Pons (tissue), 1 donor: ENCODE results near the gene CNTN5.

Experiments used
- DNase-seq: peaks from one replicate; pipeline ENCODE4 v3.0.0-alpha.2; 2016; ENCODE audit warnings: low spot score

Gene CNTN5

DNA sequence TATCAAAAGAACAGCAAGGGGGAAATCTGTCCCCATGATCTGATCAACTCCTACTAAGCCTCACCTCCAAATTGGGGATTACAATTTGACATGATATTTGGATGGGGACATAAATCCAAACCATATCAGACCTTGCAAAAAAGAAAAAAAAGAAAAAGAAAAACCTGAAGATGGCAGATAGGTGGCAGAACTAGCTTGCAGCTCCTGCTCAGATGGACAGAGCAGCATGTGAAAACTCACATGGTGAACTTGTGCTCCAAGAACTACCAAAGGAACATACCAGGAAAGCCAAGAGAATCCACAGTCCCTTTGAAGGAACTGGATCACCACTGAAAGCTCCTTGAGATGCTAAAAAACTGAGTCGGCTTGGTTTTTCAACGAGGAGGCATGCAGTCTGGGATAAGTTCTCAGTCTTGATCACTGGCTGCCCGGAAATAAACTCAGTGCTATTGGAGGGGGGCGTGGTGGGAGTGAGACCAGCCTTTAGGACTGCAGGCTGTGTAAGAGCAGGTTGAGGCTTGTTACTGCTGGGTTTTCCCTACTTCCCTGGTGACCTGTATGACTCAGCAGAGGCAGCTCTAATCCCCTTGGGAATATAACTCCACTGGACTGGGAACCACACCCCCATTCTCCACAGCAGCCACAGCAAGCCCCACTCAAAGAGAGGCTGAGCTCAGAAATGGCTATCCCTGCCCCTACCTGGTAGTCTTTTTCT, 1308.0 kb downstream of the CNTN5 start:
- no peak for DNase-seq

DNA sequence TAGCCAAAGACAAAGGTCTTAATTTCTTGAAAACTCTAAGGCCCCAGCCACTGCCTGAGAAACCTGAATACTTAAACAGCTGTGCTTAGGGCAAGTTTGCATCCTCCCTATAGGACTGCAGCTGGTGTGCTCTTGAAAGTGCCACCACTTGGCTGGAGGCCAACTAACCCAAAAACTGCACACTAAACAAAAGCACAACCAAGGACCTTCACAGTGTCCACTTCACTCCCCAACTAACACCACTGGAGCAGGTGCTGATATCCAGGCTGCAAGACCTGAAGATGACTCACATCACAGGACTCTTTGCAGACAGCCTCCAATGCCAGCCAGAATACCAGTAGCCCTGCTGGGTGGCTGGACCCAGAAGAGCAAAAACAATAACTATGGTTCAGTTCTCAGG, 1308.6 kb downstream of the CNTN5 start:
- DNase-seq = no peak

DNA sequence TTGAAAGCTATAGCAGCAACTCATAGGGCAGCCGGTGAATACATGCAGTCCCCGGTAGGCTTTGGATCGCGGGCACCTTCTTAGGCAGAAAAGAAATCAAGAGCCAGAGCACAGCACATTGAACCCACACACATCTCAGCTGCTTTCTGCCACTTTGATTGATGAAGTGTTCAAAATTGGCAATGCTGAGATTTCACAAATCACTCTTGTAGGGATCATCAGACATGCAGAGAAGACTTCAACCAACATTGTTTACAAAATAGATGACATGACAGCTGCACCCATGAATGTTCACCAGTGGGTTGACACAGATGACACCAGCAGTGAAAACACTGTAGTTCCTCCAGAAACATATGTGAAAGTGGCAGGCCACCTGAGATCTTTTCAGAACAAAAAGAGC, 1316.1 kb downstream of the CNTN5 start:
- no peak for DNase-seq

DNA sequence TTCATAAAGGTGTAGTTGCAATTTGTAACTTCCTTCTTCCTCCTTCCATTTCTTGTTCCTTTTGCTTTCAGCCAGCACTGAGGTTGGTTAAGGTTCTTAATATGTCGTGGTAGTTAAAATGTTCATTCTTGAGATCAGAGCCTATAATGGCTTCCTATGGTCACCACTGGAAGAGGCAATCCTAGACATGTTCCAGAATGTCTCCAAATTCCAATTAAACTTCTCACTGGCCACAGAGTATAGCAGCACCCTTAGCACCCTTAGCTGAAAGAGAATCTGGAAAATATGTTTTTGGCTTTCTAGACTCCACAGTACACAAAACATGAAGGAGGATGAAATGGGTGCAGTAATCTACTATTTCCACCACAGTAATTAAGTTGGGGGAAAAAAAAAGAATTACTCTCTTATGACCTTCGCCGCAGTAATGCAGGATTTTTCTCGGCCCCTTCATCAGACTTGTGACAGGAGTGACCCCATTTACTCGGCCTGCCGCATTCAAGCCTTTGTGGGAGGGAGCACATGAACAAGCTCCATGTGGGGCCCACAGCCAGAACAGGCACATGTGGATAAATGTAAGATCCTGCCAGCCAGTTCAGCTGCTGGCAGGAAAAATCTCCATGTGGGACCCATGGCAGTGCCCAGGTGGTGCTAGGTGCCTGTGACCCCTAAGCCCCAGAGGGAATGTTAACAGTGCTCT, 1317.5 kb downstream of the CNTN5 start:
- no peak for DNase-seq

DNA sequence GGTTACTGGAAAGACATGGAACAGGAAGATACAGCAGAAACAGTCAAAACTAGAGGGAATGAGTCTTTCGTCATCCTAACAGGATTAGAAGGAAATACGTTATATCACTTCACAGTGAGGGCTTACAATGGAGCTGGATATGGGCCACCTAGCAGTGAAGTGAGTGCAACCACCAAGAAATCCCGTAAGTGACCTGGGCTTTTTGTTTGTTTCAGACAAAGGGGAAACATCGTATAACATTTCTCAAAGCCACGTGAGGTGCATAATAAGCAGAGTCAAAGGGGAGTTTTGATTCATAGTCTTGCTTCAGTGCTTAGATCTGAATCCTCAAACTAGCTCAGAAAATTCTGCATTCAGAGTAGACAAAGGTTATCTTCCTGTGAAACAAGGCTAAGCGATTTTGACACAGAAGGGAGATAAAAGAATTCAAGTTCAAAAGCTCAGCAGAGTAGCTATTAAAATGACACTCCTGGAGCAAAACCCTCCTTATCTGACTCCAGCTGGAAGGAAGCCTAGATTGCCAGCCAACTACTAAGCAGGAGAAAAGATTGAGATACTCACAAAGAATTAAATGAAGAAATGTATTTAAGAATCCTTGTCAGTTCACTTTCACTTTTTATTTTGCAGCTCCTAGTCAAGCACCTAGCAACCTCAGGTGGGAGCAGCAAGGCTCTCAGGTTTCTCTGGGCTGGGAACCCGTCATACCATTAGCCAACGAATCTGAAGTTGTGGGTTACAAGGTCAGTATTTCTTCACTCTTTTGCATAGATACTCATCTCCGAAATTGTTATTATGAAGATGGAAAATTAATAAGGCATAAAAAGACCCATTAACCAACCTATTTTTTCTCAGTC, 1319.9 kb downstream of the CNTN5 start:
- DNase-seq = no peak

DNA sequence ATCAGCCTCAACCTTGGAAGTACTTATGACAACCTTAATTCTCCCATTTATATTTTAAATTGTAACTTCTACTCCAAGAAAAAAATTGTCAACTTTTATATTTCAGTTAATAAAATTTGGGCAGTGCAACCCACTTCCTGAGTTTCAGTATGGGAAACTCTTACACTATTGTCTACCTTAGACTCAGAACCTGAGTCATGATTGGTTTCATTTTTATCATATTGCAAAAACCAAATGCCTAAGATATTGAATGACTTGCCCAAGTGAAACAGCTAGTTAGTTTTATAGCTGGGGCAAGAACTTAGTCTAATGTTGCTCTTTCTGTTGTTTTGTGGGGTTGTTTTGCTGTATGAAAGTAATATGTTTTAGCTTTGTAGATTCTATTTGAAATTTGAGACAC, 1332.3 kb downstream of the CNTN5 start:
- no peak for DNase-seq

DNA sequence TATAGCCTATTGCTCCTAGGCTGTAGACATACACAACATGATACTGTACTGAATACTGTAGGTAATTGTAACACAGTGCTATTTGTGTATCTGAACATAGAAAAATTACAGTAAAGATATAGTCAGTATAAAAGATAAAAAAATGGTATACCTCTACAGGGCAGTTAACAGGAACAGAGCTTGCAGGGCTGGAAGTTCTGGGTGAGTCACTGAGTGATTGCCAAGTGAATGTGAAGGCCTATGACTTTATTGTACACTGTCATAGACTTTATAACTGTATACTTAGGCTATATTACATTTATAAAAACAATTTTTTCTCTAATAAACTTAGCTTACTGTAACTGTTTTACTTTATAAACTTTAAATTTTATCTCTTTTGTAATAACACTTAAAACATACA, 1334.0 kb downstream of the CNTN5 start:
- DNase-seq = no peak

DNA sequence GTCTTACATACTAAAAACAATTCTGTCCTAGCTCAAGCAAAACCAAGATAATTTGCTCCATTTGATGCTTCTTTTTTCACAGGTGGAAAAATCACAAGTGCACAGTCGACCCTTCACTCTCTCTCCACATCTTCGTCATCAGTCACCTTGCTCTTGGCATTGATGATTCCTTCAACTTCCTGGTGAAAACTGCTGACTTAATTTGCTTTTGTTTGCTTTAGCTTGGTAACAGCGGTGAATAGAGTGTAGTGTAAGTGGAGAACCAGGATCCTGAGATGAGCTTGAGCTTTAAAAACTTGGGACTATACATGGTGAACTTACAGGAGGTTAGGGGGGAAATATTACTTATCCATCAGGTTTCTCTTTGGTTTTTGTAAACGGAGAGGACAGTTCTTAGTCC, 1335.3 kb downstream of the CNTN5 start:
- no peak for DNase-seq

DNA sequence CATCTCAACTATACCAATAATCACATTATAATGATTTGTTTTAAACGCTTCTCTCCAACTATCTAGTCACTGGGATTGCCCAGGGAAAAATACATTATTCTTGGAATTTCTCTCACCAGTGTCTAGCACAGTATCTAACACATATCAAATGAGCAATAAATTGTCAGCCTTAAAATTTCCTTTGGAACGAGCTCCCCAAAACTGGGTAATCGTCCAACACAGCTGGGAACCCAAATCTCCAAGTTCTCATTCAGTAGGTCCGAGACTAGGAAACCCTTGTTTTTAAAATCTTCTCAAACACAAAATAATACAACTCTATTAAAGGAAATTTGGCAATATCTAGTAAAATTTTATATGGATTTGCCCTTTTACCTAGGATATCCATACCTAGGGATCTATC, 1338.5 kb downstream of the CNTN5 start:
- no peak for DNase-seq

DNA sequence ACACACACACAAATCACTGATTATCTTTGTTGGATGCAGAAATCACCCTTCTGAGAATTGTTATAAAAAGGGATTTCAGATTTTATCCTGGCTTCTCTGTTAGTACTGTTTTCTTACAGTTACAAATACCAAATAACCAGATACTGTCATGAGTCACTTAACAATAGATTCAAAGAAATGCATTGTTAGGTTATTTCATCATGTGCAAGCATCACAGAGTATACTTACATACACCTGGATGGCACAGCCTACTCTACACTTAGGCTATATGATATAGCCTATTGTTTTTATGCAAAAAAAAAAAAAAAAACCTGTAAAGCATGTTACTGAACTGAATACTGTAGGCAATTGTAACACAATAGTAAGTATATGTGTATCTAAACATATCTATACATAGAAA, 1347.1 kb downstream of the CNTN5 start:
- no peak for DNase-seq

DNA sequence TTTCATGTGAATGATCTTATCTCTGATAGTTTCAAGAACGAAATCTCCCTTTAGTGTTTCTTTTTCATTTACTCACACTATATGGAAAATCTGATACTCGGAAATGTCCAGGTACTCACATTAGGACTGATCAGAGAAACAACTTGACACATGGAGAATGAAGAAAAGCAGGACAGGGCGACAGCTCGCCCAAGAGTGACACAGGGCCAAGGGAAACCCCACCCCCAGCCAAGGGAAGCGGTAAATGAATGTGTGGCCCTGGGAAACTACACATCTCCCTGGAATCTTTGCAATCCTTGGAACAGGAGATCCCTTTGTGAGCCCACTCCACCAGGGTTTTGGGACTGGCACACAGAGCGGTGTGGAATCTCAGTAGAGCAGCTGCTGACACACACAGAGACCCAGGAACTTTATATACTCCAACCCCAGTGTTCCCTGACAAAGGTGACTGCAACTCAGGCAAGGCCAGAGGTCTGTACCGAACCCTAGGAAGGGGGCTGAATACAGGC, 1362.7 kb downstream of the CNTN5 start:
- DNase-seq = no peak

DNA sequence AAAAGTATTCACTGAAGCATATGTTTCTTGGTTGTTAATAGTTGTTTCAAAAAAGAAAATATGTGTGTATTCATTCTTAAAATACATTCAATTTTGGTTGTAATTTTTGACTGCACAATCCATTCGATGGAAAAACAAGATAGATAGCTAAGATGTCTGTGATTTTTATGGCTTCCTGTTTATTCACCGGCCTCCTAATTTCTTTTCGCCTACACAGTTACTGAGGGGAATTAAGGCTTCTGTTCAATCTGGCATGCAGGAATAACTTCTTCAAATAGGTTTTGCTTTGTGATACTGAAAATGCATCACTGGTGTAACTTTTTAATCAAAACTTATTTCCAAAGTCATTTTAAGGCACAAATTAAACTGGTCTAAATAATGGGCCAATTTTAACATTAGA, 1375.5 kb downstream of the CNTN5 start:
- no peak for DNase-seq

DNA sequence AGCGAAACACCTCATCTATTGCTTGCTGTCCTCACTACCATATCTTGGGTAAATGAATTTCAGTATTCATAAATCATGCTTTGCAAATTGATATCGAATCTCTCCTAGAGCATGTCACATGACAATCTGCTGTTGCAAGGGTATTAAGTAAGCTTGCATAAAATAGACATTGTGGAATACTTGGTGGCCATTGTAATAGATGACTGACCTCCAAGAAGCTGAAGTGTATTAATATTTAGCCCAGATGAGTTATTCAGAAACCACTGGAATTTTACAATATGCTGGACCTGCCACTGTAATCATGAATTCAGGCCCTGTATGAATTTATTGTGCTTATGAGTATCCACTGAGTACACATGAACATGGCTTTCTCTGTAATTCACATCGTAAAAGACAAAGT, 1376.7 kb downstream of the CNTN5 start:
- DNase-seq = no peak

DNA sequence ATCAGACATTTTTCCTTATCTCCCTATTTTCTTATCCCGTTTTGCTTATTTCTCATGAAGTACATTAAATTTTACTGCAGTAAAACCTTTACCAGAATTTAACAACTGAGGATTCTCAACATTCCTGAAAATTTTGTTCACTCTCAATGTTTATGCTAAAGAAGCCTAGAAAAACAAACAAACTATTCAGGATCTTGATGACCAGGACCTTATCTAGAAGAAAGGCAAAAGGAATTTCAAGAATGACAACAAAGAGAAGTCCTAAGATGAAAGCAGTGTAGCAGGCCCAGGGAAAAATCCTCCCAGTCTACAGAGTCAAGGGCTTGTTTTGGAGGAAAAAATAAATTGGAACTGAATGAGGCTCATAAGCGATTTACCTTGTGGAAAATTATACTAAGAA, 1383.1 kb downstream of the CNTN5 start:
- peak; percentile 7 for DNase-seq

DNA sequence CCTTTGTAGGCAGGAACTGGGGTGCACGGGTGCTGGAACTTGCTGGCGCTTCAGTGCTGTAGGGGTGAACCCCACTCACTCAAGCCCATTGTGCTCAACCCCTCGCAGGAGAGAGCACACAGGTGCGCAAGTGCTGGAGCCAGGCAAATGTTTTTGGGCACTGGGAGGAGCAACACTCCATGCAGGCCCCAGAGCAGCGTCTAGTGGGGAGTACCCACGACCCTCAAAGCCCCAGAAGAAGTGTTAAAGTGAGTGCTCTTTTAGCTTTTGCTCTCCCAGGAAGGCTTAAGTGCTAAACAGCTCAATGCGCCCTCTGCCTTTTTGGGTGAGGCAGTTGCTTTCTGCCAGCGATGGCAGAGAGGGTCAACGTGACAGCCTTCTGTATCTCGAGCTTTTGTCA, 1384.2 kb downstream of the CNTN5 start:
- no peak for DNase-seq
